SK-N-SH (cell line): ENCODE data around the gene UST. TPM values are rescaled to one million over a fixed set of nuclear protein-coding genes. Genes with fewer than 3 reads are reported as not detected.

Experiments
- CTCF ChIA-PET: fragments of 300-600, 350-600 bp; formaldehyde crosslinking; extraction: SDS; loops from one replicate; lab custom pipeline; 2021; lab: Yijun Ruan, JAX
- POLR2A ChIA-PET: fragments of 350-600 bp; sonication (Branson Sonifier 250); formaldehyde crosslinking; extraction: SDS; loops from one replicate; lab custom pipeline; 2020; ENCODE audit warnings: antibody characterized with exemption, inconsistent platforms; lab: Yijun Ruan, JAX
- DNase-seq: peaks from one replicate; pipeline ENCODE4 v3.0.0; 2012
- H2AFZ ChIP-seq: fragments of 200-600 bp; sonication (generic); 2 replicates; pipeline ENCODE4 v1.8.1; 2016; ENCODE audit warnings: antibody characterized with exemption, mild to moderate bottlenecking, low read depth
- H3F3A ChIP-seq: fragments of 200-600 bp; sonication (generic); replicated peaks from 2 replicates; pipeline ENCODE3; 2016; ENCODE audit warnings: antibody characterized with exemption, mild to moderate bottlenecking; ENCODE audit not compliant: insufficient read depth
- H3K27ac ChIP-seq, 2 experiments: fragments of 200-500 bp in 1 of 2; fragments of 200-600 bp in 1 of 2; sonication (Bioruptor generic) in 1 of 2; sonication (generic), shearing (Covaris generic) in 1 of 2; 2 replicates each; pipeline versions ENCODE4 v1.5.1 to v1.6.1; 2014 to 2016; ENCODE audit warnings: low read depth in 2 of 2, inconsistent platforms in 1 of 2, low read length in 1 of 2, mild to moderate bottlenecking in 1 of 2, mixed read lengths in 1 of 2
- H3K27me3 ChIP-seq: fragments of 200-600 bp; sonication (generic), shearing (Covaris generic); 2 replicates; pipeline ENCODE4 v1.6.1; 2016; ENCODE audit warnings: mixed run types; ENCODE audit not compliant: insufficient read depth
- H3K36me3 ChIP-seq, 2 experiments: fragments of 200-500 bp in 1 of 2; fragments of 200-600 bp in 1 of 2; sonication (Bioruptor generic) in 1 of 2; sonication (generic) in 1 of 2; replicated peaks in 1 of 2; 2 replicates each; pipeline versions ENCODE3 to v1.5.1; 2014 to 2016; ENCODE audit warnings: low read length in 1 of 2, mild to moderate bottlenecking in 1 of 2; ENCODE audit not compliant: insufficient read depth in 2 of 2, control insufficient read depth in 1 of 2
- H3K4me1 ChIP-seq, 2 experiments: fragments of 200-500 bp in 1 of 2; fragments of 200-600 bp in 1 of 2; sonication (Bioruptor generic) in 1 of 2; sonication (generic), shearing (Covaris generic) in 1 of 2; 2 replicates each; pipeline versions ENCODE4 v1.5.1 to v1.6.1; 2014 to 2016; ENCODE audit warnings: low read depth in 1 of 2, low read length in 1 of 2, mixed run types in 1 of 2; ENCODE audit not compliant: insufficient read depth in 2 of 2, control insufficient read depth in 1 of 2
- H3K4me2 ChIP-seq: fragments of 200-600 bp; sonication (generic), shearing (Covaris generic); 2 replicates; pipeline ENCODE4 v1.6.1; 2017; ENCODE audit warnings: mixed run types
- H3K4me3 ChIP-seq, 2 experiments: fragments of 200-500 bp in 1 of 2; fragments of 200-600 bp in 1 of 2; sonication (Bioruptor generic) in 1 of 2; sonication (generic), shearing (Covaris generic) in 1 of 2; 2 replicates each; pipeline versions ENCODE4 v1.5.1 to v1.8.1; 2014 to 2016; ENCODE audit warnings: low read depth in 2 of 2, inconsistent platforms in 1 of 2, low read length in 1 of 2, mild to moderate bottlenecking in 1 of 2, mixed read lengths in 1 of 2, moderate library complexity in 1 of 2
- H3K79me2 ChIP-seq: fragments of 200-600 bp; sonication (generic); 2 replicates; pipeline ENCODE4 v1.8.1; 2017; ENCODE audit warnings: mild to moderate bottlenecking; ENCODE audit not compliant: insufficient read depth
- H3K9ac ChIP-seq: fragments of 200-600 bp; sonication (generic); 2 replicates; pipeline ENCODE4 v1.6.1; 2017; ENCODE audit warnings: mixed run types
- H3K9me2 ChIP-seq: fragments of 200-600 bp; sonication (generic); 2 replicates; pipeline ENCODE4 v1.6.1; 2017; ENCODE audit warnings: mixed run types
- H3K9me3 ChIP-seq: fragments of 200-600 bp; sonication (generic); 2 replicates; pipeline ENCODE4 v1.6.1; 2017; ENCODE audit warnings: mixed run types, mild to moderate bottlenecking, moderate library complexity
- H4K20me1 ChIP-seq: fragments of 200-600 bp; sonication (generic); 2 replicates; pipeline ENCODE4 v1.6.1; 2017; ENCODE audit warnings: mild to moderate bottlenecking, mixed run types; ENCODE audit not compliant: insufficient read depth
- CHD2 ChIP-seq: fragments of 150-350 bp; IDR thresholded peaks from 2 replicates; pipeline ENCODE4 v1.6.1; 2018; ENCODE audit warnings: low read length; ENCODE audit not compliant: partially characterized antibody
- EZH2phosphoT487 ChIP-seq: fragments of 200-600 bp; sonication (generic); IDR thresholded peaks from 2 replicates; pipeline ENCODE4 v1.6.1; 2017; ENCODE audit warnings: low read depth, mixed run types, mild to moderate bottlenecking, antibody characterized with exemption, moderate library complexity, borderline replicate concordance
- FOSL2 ChIP-seq: IDR thresholded peaks from 2 replicates; pipeline ENCODE4 v1.4.0; 2012; ENCODE audit warnings: low read depth, mild to moderate bottlenecking, moderate library complexity, borderline replicate concordance
- MEF2A ChIP-seq: IDR thresholded peaks from 2 replicates; pipeline ENCODE4 v1.4.0; 2012; ENCODE audit warnings: low read depth, borderline replicate concordance
- NRF1 ChIP-seq: IDR thresholded peaks from 2 replicates; pipeline ENCODE4 v1.6.1; 2012; ENCODE audit warnings: low read depth, mild to moderate bottlenecking, low read length
- POLR2AphosphoS5 ChIP-seq: IDR thresholded peaks from 2 replicates; pipeline ENCODE4 v1.6.1; 2012; ENCODE audit warnings: low read depth, low read length
- RAD21 ChIP-seq: IDR thresholded peaks from 2 replicates; pipeline ENCODE4 v1.6.1; 2012; ENCODE audit warnings: mild to moderate bottlenecking, low read length
- TAF1 ChIP-seq: IDR thresholded peaks from 2 replicates; pipeline ENCODE4 v1.6.1; 2012; ENCODE audit warnings: low read depth, mild to moderate bottlenecking, low read length, moderate library complexity, borderline replicate concordance
- TEAD4 ChIP-seq: IDR thresholded peaks from 2 replicates; pipeline ENCODE4 v1.4.0; 2012; ENCODE audit warnings: mild to moderate bottlenecking, borderline replicate concordance; ENCODE audit not compliant: insufficient read depth
- WGBS: methylation state at CpG from one replicate; pipeline ENCODE4 v1.1.6; 2017; ENCODE audit warnings: low lambda C conversion rate; 5-methylcytosine and 5-hydroxymethylcytosine counted together
- polyA plus RNA-seq, 3 experiments: library from polyadenylated mRNA; depleted of rRNA; stranded (reverse); fragments of >200 nt; gene quantifications; 2 replicates each; pipeline ENCODE4 v1.2.3, GENCODE V29; 2012
- TF ChIP-seq, protein P1 (sequence below): fragments of 150-350 bp; IDR thresholded peaks from 2 replicates; pipeline ENCODE4 v1.6.1; 2017; ENCODE audit warnings: antibody characterized with exemption, low read length, low read depth, borderline replicate concordance
- TF ChIP-seq, protein P2 (sequence below): IDR thresholded peaks from 2 replicates; pipeline ENCODE4 v1.4.0; 2012; ENCODE audit warnings: low read depth, borderline replicate concordance
- TF ChIP-seq, protein P3 (sequence below): fragments of 200-600 bp; sonication (generic); IDR thresholded peaks from 2 replicates; pipeline ENCODE4 v1.6.1; 2017; ENCODE audit warnings: antibody characterized with exemption, mild to moderate bottlenecking, moderate library complexity
- TF ChIP-seq, protein P4 (sequence below): IDR thresholded peaks from 2 replicates; pipeline ENCODE4 v1.6.1; 2012; ENCODE audit warnings: mild to moderate bottlenecking, low read depth, low read length, moderate library complexity
- TF ChIP-seq, protein P5 (sequence below): fragments of 150-350 bp; IDR thresholded peaks from 2 replicates; pipeline ENCODE4 v1.6.1; 2016; ENCODE audit warnings: mild to moderate bottlenecking, low read depth, low read length
- TF ChIP-seq, protein P6 (sequence below): IDR thresholded peaks from 2 replicates; pipeline ENCODE4 v1.4.0; 2012; ENCODE audit warnings: low read depth, borderline replicate concordance

The UST gene
- polyA plus RNA-seq, 1 of the 3 experiments (the other 2 are of a cell fraction), result 1.7 TPM

DNA sequence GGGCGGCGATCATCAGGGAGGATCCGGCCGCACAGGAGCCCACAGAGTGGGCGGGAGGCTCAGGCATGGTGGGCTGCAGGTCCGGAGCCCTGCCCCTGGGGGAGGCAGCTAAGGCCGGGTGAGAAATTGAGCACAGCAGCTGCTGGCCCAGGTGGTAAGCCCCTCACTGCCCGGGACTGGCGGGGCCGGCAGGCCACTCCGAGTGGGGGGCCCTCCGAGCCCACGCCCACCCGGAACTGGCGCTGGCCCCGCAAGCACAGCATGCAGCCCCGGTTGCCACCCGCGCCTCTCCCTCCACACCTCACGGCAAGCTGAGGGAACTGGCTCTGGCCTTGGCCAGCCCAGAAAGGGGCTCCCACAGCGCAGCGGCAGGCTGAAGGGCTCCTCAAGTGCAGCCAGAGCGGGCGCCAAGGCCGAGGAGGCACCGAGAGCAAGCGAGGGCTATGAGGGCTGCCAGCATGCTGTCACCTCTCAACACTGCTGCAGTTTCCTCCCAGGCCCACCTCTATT, 48.1 kb upstream of the UST start:
- CTCF ChIA-PET, result no interaction called here
- no peaks in the 10 kb centered on the region for H3K36me3 ChIP-seq
- H3K27me3 ChIP-seq, result no peaks in the 10 kb centered on the region; the same call in 1 of the 2 replicates
- no peak overlapping the region for H3K27ac ChIP-seq
- no peaks in the 10 kb centered on the region for H3F3A ChIP-seq
- no peaks in the 10 kb centered on the region for H3K9me2 ChIP-seq
- H2AFZ ChIP-seq, result no peak overlapping the region
- no peak overlapping the region for H3K4me2 ChIP-seq
- DNase-seq, result no peak
- POLR2A ChIA-PET, result no interaction called here
- H3K79me2 ChIP-seq, result no peaks in the 10 kb centered on the region
- 29% methylated on average over 11 of the region's 27 CpGs for WGBS
- H3K4me1 ChIP-seq, result no peaks in the 10 kb centered on the region
- TF ChIP-seq FOSL2, result no peak
- TF ChIP-seq RAD21, result no peak
- TF ChIP-seq TEAD4, result no peak
- TF ChIP-seq, protein P1, sequence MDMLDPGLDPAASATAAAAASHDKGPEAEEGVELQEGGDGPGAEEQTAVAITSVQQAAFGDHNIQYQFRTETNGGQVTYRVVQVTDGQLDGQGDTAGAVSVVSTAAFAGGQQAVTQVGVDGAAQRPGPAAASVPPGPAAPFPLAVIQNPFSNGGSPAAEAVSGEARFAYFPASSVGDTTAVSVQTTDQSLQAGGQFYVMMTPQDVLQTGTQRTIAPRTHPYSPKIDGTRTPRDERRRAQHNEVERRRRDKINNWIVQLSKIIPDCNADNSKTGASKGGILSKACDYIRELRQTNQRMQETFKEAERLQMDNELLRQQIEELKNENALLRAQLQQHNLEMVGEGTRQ, result no peak
- TF ChIP-seq, protein P2, sequence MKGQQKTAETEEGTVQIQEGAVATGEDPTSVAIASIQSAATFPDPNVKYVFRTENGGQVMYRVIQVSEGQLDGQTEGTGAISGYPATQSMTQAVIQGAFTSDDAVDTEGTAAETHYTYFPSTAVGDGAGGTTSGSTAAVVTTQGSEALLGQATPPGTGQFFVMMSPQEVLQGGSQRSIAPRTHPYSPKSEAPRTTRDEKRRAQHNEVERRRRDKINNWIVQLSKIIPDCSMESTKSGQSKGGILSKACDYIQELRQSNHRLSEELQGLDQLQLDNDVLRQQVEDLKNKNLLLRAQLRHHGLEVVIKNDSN, result no peak
- TF ChIP-seq, protein P3, sequence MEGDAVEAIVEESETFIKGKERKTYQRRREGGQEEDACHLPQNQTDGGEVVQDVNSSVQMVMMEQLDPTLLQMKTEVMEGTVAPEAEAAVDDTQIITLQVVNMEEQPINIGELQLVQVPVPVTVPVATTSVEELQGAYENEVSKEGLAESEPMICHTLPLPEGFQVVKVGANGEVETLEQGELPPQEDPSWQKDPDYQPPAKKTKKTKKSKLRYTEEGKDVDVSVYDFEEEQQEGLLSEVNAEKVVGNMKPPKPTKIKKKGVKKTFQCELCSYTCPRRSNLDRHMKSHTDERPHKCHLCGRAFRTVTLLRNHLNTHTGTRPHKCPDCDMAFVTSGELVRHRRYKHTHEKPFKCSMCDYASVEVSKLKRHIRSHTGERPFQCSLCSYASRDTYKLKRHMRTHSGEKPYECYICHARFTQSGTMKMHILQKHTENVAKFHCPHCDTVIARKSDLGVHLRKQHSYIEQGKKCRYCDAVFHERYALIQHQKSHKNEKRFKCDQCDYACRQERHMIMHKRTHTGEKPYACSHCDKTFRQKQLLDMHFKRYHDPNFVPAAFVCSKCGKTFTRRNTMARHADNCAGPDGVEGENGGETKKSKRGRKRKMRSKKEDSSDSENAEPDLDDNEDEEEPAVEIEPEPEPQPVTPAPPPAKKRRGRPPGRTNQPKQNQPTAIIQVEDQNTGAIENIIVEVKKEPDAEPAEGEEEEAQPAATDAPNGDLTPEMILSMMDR, result no peak
- TF ChIP-seq, protein P4, sequence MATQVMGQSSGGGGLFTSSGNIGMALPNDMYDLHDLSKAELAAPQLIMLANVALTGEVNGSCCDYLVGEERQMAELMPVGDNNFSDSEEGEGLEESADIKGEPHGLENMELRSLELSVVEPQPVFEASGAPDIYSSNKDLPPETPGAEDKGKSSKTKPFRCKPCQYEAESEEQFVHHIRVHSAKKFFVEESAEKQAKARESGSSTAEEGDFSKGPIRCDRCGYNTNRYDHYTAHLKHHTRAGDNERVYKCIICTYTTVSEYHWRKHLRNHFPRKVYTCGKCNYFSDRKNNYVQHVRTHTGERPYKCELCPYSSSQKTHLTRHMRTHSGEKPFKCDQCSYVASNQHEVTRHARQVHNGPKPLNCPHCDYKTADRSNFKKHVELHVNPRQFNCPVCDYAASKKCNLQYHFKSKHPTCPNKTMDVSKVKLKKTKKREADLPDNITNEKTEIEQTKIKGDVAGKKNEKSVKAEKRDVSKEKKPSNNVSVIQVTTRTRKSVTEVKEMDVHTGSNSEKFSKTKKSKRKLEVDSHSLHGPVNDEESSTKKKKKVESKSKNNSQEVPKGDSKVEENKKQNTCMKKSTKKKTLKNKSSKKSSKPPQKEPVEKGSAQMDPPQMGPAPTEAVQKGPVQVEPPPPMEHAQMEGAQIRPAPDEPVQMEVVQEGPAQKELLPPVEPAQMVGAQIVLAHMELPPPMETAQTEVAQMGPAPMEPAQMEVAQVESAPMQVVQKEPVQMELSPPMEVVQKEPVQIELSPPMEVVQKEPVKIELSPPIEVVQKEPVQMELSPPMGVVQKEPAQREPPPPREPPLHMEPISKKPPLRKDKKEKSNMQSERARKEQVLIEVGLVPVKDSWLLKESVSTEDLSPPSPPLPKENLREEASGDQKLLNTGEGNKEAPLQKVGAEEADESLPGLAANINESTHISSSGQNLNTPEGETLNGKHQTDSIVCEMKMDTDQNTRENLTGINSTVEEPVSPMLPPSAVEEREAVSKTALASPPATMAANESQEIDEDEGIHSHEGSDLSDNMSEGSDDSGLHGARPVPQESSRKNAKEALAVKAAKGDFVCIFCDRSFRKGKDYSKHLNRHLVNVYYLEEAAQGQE, result no peak
- TF ChIP-seq MEF2A, result no peak
- no peak for TF ChIP-seq NRF1
- TF ChIP-seq, protein P5, sequence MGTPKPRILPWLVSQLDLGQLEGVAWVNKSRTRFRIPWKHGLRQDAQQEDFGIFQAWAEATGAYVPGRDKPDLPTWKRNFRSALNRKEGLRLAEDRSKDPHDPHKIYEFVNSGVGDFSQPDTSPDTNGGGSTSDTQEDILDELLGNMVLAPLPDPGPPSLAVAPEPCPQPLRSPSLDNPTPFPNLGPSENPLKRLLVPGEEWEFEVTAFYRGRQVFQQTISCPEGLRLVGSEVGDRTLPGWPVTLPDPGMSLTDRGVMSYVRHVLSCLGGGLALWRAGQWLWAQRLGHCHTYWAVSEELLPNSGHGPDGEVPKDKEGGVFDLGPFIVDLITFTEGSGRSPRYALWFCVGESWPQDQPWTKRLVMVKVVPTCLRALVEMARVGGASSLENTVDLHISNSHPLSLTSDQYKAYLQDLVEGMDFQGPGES, result no peak
- TF ChIP-seq, protein P6, sequence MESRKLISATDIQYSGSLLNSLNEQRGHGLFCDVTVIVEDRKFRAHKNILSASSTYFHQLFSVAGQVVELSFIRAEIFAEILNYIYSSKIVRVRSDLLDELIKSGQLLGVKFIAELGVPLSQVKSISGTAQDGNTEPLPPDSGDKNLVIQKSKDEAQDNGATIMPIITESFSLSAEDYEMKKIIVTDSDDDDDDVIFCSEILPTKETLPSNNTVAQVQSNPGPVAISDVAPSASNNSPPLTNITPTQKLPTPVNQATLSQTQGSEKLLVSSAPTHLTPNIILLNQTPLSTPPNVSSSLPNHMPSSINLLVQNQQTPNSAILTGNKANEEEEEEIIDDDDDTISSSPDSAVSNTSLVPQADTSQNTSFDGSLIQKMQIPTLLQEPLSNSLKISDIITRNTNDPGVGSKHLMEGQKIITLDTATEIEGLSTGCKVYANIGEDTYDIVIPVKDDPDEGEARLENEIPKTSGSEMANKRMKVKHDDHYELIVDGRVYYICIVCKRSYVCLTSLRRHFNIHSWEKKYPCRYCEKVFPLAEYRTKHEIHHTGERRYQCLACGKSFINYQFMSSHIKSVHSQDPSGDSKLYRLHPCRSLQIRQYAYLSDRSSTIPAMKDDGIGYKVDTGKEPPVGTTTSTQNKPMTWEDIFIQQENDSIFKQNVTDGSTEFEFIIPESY, result no peak
- no peak for TF ChIP-seq POLR2AphosphoS5
- TF ChIP-seq CHD2, result no peak
- TF ChIP-seq TAF1, result no peak
- TF ChIP-seq EZH2phosphoT487, result no peak
- H3K9ac ChIP-seq, result no peak overlapping the region
- no peaks in the 10 kb centered on the region for H3K9me3 ChIP-seq
- H3K4me3 ChIP-seq, result no peak overlapping the region
- no peaks in the 10 kb centered on the region for H4K20me1 ChIP-seq
